ENCODE measurements around the gene STX18. TPM values are rescaled to one million over a fixed set of nuclear protein-coding genes. Genes with fewer than 3 reads are reported as not detected.

Gene STX18
- total RNA-seq, 1 donor from 2014 or later: 17.3 TPM

DNA sequence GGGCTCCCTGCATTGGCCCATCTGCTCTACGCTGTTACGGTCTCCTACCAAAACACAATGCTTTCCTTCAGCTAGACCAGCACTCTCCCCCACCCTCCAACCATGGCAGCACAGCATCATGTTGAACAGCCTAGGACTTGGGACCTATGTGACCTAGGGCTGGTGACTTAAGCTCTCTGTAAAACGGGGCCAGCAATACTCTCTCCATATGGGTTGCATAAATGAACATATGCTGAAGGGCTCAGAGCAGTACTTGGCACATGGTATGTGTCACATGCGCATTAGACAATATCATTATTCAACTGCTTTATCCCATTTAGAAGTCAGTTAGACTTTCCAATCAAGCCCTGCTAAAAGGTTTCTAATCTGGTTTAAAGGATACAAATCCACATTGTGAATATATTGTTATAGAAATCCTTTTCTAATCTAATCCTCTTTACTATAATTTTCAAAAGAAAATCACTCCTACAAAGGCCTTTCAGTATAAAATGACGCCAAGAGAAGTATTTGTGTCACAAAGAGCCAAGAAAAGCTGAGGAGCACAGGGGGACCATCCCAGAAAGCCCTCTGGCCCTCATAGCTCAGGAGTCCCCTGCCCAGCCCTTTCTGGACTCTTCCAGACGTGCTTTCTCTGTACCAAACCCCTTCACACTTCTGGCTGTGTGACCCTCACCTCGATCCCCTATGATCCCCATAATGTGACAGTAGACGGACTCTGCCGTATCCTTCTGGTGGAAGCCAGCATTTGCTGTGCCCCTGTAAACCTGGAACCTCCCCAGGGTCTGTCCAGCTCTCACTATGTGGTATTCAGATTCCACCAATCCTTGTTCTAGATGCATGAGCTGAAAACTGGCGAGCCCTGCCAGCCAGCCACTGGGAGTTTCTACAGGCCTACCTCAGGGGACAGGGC is 112.6 kb downstream of the STX18 start:
- intact Hi-C loops (cut with micrococcal nuclease): no loop called here
- Histone ChIP-seq H3K4me3 (no peak overlapping the region), H3K36me3 (peaks cover 36% of the 10 kb centered on the region), H3K4me1 (peaks cover 7% of the 10 kb centered on the region), H3K27me3 (ENCODE audit: low read depth) (no peaks in the 10 kb centered on the region), H3K9me3 (replicated peaks) (no peaks in the 10 kb centered on the region), H3K27ac (replicated peaks) (no peak overlapping the region)
- TF ChIP-seq, protein P1, sequence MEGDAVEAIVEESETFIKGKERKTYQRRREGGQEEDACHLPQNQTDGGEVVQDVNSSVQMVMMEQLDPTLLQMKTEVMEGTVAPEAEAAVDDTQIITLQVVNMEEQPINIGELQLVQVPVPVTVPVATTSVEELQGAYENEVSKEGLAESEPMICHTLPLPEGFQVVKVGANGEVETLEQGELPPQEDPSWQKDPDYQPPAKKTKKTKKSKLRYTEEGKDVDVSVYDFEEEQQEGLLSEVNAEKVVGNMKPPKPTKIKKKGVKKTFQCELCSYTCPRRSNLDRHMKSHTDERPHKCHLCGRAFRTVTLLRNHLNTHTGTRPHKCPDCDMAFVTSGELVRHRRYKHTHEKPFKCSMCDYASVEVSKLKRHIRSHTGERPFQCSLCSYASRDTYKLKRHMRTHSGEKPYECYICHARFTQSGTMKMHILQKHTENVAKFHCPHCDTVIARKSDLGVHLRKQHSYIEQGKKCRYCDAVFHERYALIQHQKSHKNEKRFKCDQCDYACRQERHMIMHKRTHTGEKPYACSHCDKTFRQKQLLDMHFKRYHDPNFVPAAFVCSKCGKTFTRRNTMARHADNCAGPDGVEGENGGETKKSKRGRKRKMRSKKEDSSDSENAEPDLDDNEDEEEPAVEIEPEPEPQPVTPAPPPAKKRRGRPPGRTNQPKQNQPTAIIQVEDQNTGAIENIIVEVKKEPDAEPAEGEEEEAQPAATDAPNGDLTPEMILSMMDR (IDR thresholded peaks at IDR 0.05; ENCODE audit: borderline replicate concordance): no peak
- no peak for DNase-seq

- DNase-seq: no peak
- H3K36me3 ChIP-seq: peaks cover 35% of the 10 kb centered on the region
- TF ChIP-seq, protein P1 (IDR thresholded peaks at IDR 0.05; ENCODE audit: borderline replicate concordance): no peak
- H3K4me1 ChIP-seq: no peaks in the 10 kb centered on the region
- no peak overlapping the region for H3K4me3 ChIP-seq
- intact Hi-C loops (cut with micrococcal nuclease): no loop called here
- no peak overlapping the region for H3K27ac ChIP-seq (replicated peaks)
- H3K9me3 ChIP-seq (replicated peaks): no peaks in the 10 kb centered on the region
- H3K27me3 ChIP-seq (ENCODE audit: low read depth): no peaks in the 10 kb centered on the region
Measured at GRCh38 chr4:4427886-4428285, 114.0 kb downstream of the STX18 start.

GRCh38 chr4:4427121-4427870 is 114.6 kb downstream of the STX18 start:
- no peak overlapping the region for H3K4me3 ChIP-seq
- intact Hi-C loops (cut with micrococcal nuclease): no loop called here
- no peak for DNase-seq
- H3K36me3 ChIP-seq: peaks cover 35% of the 10 kb centered on the region
- H3K27ac ChIP-seq (replicated peaks): no peak overlapping the region
- TF ChIP-seq, protein P1 (IDR thresholded peaks at IDR 0.05; ENCODE audit: borderline replicate concordance): no peak
- no peaks in the 10 kb centered on the region for H3K9me3 ChIP-seq (replicated peaks)
- no peaks in the 10 kb centered on the region for H3K4me1 ChIP-seq
- H3K27me3 ChIP-seq (ENCODE audit: low read depth): no peaks in the 10 kb centered on the region

DNA sequence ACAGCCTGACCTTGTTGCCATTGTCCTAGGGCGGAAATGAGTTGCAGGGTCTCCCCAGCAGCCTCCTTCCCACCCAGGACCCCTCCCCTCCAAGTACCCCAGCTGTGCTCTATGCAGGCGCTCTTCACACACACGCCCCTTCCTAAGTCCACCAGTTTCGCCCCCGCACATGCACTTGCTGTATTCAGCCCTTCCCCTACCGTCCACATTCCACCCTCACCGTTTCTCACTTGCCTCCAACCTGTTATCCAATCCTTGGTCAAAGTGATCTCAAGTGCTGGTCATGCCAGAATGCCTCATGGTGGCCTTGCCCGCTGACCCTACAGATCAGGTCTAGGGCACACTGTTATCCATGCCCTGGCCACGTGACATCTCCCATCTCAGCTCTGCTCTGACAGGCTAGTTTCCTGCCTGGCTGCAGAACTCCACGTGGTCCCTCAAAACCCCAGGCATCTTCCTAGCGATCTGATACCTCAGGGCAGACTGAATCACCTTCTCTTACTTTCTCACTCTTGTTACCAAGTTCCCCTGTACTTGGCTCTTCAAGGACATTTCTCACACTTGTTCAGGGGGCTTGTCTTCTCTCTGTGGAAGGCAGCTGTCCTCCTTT is 115.2 kb downstream of the STX18 start:
- no peak for DNase-seq

DNA sequence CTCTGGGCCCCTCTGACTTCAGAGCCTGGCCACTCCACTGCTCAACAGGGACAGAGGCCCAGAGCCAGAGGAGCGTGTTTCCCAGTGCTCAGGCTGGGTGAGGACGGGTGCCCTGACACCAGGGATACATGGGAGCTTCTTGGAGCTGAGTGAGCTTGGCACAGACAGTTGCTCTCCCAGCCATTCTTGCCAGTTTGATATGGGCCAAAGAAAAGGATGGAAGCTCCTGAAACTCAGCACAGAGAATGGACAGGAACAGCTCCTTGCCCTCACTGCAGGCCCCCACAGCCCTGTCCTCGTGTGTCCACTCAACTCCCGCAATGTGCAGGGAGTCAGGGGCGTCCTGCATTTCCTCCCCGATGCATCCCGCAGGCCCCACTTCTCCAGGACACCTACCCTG is 116.2 kb downstream of the STX18 start:
- H3K4me3 ChIP-seq: no peak overlapping the region
- no peak for DNase-seq
- no peaks in the 10 kb centered on the region for H3K27me3 ChIP-seq (ENCODE audit: low read depth)
- no peaks in the 10 kb centered on the region for H3K4me1 ChIP-seq
- no peak overlapping the region for H3K27ac ChIP-seq (replicated peaks)
- TF ChIP-seq, protein P1 (IDR thresholded peaks at IDR 0.05; ENCODE audit: borderline replicate concordance): no peak
- peaks cover 45% of the 10 kb centered on the region for H3K36me3 ChIP-seq
- intact Hi-C loops (cut with micrococcal nuclease): no loop called here
- no peaks in the 10 kb centered on the region for H3K9me3 ChIP-seq (replicated peaks)

More for the DNA sequence above, 115.2 kb downstream of the STX18 start:
- Histone ChIP-seq H3K4me1 (no peaks in the 10 kb centered on the region), H3K27me3 (ENCODE audit: low read depth) (no peaks in the 10 kb centered on the region), H3K4me3 (no peak overlapping the region), H3K36me3 (peaks cover 36% of the 10 kb centered on the region), H3K9me3 (replicated peaks) (no peaks in the 10 kb centered on the region), H3K27ac (replicated peaks) (no peak overlapping the region)
- TF ChIP-seq, protein P1 (IDR thresholded peaks at IDR 0.05; ENCODE audit: borderline replicate concordance): no peak
- intact Hi-C loops (cut with micrococcal nuclease): no loop called here
